K562 treated with DMSO at 1 percent for 12 hours (cell line): ENCODE data around the gene DONSON. TPM values are rescaled to one million over a fixed set of nuclear protein-coding genes. Genes with fewer than 3 reads are reported as not detected.

ENCODE experiments used
- total RNA-seq: library from RNA; unstranded; fragments of 300-600 nt; gene quantifications from 2 replicates; pipeline ENCODE4 v1.2.3, GENCODE V29; 2022; ENCODE audit not compliant: insufficient read depth

The DONSON gene, protein sequence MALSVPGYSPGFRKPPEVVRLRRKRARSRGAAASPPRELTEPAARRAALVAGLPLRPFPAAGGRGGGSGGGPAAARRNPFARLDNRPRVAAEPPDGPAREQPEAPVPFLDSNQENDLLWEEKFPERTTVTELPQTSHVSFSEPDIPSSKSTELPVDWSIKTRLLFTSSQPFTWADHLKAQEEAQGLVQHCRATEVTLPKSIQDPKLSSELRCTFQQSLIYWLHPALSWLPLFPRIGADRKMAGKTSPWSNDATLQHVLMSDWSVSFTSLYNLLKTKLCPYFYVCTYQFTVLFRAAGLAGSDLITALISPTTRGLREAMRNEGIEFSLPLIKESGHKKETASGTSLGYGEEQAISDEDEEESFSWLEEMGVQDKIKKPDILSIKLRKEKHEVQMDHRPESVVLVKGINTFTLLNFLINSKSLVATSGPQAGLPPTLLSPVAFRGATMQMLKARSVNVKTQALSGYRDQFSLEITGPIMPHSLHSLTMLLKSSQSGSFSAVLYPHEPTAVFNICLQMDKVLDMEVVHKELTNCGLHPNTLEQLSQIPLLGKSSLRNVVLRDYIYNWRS
- 32.4 and 69.0 TPM in 2 replicates for total RNA-seq

DNA sequence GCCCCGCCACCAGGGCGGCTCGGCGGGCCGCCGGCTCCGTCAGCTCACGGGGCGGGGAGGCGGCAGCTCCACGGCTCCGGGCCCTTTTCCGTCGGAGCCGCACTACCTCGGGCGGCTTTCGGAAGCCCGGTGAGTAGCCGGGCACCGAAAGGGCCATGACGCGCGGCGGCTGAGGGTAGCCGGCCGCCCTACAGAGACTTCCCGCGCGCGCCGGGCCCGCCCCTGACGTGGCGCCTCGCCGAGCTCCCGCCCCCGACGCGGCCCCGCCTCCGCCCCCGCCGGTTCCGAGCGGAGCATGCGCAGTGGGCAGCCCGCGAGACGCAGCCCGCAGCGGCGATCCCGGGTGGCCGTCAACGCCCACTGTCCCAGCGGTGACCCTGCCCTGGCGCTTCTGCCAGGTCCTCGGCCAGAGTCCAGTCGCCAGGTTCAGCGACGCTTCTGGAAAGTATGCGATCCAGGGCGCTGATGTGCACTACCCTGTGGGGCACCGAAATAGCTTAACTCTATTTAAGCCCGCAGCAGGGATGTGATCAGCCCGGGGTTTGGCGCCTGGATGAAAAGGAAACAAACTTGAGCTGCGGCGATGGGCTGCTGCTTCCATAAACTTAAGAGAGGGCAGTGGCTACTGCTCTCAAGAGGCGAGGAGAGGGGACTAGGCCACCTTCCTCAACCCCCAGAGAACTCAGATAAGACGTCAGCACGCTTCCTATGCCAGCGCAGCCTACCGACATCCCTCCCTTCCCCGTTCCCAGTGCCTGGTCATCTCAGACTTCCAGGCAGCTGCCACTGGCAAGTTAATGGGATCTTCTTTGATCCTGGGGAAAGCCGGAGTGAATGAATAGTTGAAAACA is at the start of gene DONSON:
Gene DONSON, minus strand, starts transcription at position 200 of the 851 bp plus-strand sequence. Its CDS starts 43 bp downstream, at position 157.

DNA sequence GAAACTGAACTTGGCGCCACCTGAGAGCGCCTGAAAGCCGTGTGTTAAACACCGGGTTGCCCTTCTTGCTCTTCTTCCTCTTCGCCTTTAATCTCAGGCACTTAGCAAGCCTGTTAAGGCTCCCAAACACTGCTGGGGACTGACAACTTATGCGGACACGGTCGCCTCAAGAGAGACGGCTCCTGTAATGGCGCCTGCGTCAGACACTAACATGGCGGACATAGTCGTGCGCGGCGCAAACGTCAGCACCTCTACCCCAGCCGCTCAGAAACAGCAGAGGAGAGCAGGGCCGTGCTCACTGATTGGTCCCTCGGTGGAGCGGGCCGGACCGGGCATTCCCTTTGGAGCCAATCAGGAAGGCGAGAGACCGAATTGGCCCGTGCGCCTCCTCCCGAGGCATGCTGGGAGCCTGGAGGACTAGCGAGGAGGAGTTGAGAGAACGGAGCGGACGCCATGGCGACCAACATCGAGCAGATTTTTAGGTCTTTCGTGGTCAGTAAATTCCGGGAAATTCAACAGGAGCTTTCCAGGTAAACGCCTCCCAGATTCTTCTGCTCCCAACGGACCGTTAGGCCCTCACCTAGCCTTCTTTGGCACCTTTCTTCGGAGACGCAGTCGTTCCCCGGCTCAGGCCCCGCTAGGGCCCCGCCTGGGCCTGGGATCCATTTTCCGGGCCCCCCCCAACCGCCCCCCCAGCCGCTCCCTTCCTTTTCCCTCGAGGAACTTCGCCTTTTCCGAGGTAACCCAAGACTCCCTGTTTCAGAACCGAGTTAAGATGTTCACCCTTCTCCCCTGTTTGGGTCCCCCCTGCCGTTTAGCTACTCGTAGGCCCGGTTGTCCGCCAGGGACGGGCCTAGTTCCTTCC is 45.6 kb downstream of the DONSON start, which contains the start of gene SON:
Gene SON, plus strand, starts transcription at position 399 of the 865 bp plus-strand sequence. Its CDS starts 55 bp downstream, at position 454.

DNA sequence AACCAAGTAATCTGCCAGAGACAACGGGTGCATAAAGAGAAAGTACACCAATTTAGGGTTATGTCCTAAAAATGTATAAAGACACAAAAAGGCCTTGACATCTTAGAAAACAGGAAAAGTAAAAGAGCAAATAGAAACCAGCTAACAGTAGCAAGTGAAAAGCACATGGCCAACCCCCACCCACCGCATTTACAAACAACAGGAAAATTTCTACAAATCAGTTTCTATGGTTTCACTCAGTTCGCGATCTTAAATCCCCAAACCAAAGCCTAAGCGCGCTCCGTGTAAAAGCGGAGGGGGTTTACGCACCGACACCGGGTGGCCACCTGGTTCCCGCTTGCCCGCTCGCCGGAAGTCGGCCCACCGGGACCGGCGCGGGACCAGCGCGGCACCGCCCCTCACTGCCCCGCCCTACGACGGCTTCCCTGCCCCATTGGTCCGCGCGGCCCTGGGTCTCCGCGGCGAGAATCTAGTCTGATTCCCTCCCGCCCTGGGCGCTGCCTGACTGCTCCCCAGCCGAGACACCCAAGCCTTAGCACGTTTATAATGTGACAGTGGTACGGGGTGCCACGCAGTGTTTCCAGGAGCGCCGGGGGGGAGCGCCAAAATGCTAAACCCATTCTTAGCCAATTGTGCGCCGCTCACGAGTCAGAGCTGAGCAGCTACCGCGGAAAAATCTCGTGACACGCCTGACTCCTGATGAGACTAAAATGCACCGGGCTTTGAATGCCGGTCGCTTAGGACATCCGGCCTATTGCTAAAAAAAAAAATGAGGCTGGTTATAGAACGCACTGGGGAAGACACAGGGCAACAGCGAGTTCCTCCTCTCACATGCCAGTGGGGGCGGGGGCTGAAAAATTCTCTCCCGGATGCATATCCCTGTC is 46.5 kb downstream of the DONSON start, which contains the start of gene GART:
Gene GART, minus strand, starts transcription at position 362 of the 884 bp plus-strand sequence. CDS start 2,802 bp downstream, outside the sequence.

Other genes with a start within 250 kb of the DONSON start
- gene IFNGR2, start 185.3 kb downstream of the DONSON start, total RNA-seq: 24.0 and 41.3 TPM in 2 replicates
- 15.7 and 30.7 TPM in 2 replicates for gene TMEM50B, start 108.7 kb downstream of the DONSON start, total RNA-seq
- 0.84 and 1.4 TPM in 2 replicates for gene DNAJC28, start 97.0 kb downstream of the DONSON start, total RNA-seq
- gene GART, start 46.6 kb downstream of the DONSON start, total RNA-seq: 41.7 and 92.8 TPM in 2 replicates
- 63.1 and 181 TPM in 2 replicates for gene SON, start 45.6 kb downstream of the DONSON start, total RNA-seq
- gene CRYZL1, start 53.1 kb upstream of the DONSON start, total RNA-seq: 24.8 and 34.0 TPM in 2 replicates
- gene ITSN1, start 53.8 kb upstream of the DONSON start, total RNA-seq: 3.7 and 9.7 TPM in 2 replicates